GM18505 (cell line): ENCODE results near the gene SKA1.
"Not testable (repeated sequence)": the region's sequence is repeated elsewhere in the genome, so short reads cannot be mapped to it uniquely, and the experiment has no call there.

Experiments used
- ATAC-seq: cut with Tn5 transposase; IDR thresholded peaks from one replicate; pipeline ENCODE4 v1.9.1; 2021; ENCODE audit not compliant: unreplicated experiment
- POLR2A ChIP-seq: IDR thresholded peaks from 4 replicates; pipeline ENCODE4 v1.6.1; 2011; ENCODE audit warnings: borderline replicate concordance; ENCODE audit not compliant: insufficient read depth, insufficient read length; ENCODE audit errors: extremely low read depth

The SKA1 gene

GRCh38 chr18:50428531-50429206 lies 53.8 kb downstream of the SKA1 start:
- no peak for ATAC-seq
- TF ChIP-seq POLR2A, result no peak

GRCh38 chr18:50429207-50429948 lies 54.5 kb downstream of the SKA1 start:
- no peak for TF ChIP-seq POLR2A
- ATAC-seq, result no peak

- TF ChIP-seq POLR2A, result no peak
- no peak for ATAC-seq
These were observed 58.1 kb downstream of the SKA1 start for GRCh38 chr18:50432915-50433314.

- not testable (repeated sequence) for ATAC-seq
These were observed 61.9 kb downstream of the SKA1 start for GRCh38 chr18:50436742-50437141.

- ATAC-seq, result no peak
These were observed 64.7 kb downstream of the SKA1 start for GRCh38 chr18:50439460-50440015.

GRCh38 chr18:50441016-50441415 lies 66.2 kb downstream of the SKA1 start:
- ATAC-seq, result no peak
- TF ChIP-seq POLR2A, result no peak

More at GRCh38 chr18:50439460-50440015, 64.7 kb downstream of the SKA1 start:
- TF ChIP-seq POLR2A, result no peak

GRCh38 chr18:50441501-50441900 lies 66.7 kb downstream of the SKA1 start:
- no peak for ATAC-seq
- TF ChIP-seq POLR2A, result no peak
